ENCODE data around the gene LHX6. TPM values are rescaled to one million over a fixed set of nuclear protein-coding genes. Genes with fewer than 3 reads are reported as not detected.

Gene LHX6
- total and polyA plus RNA-seq, 2 experiments from 2014 or later = 1.0 to 1.2 TPM

DNA sequence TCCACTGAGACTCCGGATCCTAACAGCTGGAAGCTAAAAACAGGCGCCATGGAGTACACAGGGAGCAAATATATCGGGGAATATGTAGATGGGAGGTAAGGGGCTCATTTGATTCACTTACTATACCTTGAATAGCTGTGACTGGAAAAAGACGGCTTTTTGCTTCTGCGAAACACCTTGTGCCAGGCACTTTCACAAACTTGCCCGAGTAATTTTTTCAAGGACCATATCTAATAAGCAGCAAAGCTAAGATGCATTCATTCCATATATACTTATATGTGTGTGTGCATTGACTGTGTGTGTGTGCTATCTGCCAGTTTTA is 68.9 kb downstream of the LHX6 start (continued):
- TF ChIP-seq, protein P1, sequence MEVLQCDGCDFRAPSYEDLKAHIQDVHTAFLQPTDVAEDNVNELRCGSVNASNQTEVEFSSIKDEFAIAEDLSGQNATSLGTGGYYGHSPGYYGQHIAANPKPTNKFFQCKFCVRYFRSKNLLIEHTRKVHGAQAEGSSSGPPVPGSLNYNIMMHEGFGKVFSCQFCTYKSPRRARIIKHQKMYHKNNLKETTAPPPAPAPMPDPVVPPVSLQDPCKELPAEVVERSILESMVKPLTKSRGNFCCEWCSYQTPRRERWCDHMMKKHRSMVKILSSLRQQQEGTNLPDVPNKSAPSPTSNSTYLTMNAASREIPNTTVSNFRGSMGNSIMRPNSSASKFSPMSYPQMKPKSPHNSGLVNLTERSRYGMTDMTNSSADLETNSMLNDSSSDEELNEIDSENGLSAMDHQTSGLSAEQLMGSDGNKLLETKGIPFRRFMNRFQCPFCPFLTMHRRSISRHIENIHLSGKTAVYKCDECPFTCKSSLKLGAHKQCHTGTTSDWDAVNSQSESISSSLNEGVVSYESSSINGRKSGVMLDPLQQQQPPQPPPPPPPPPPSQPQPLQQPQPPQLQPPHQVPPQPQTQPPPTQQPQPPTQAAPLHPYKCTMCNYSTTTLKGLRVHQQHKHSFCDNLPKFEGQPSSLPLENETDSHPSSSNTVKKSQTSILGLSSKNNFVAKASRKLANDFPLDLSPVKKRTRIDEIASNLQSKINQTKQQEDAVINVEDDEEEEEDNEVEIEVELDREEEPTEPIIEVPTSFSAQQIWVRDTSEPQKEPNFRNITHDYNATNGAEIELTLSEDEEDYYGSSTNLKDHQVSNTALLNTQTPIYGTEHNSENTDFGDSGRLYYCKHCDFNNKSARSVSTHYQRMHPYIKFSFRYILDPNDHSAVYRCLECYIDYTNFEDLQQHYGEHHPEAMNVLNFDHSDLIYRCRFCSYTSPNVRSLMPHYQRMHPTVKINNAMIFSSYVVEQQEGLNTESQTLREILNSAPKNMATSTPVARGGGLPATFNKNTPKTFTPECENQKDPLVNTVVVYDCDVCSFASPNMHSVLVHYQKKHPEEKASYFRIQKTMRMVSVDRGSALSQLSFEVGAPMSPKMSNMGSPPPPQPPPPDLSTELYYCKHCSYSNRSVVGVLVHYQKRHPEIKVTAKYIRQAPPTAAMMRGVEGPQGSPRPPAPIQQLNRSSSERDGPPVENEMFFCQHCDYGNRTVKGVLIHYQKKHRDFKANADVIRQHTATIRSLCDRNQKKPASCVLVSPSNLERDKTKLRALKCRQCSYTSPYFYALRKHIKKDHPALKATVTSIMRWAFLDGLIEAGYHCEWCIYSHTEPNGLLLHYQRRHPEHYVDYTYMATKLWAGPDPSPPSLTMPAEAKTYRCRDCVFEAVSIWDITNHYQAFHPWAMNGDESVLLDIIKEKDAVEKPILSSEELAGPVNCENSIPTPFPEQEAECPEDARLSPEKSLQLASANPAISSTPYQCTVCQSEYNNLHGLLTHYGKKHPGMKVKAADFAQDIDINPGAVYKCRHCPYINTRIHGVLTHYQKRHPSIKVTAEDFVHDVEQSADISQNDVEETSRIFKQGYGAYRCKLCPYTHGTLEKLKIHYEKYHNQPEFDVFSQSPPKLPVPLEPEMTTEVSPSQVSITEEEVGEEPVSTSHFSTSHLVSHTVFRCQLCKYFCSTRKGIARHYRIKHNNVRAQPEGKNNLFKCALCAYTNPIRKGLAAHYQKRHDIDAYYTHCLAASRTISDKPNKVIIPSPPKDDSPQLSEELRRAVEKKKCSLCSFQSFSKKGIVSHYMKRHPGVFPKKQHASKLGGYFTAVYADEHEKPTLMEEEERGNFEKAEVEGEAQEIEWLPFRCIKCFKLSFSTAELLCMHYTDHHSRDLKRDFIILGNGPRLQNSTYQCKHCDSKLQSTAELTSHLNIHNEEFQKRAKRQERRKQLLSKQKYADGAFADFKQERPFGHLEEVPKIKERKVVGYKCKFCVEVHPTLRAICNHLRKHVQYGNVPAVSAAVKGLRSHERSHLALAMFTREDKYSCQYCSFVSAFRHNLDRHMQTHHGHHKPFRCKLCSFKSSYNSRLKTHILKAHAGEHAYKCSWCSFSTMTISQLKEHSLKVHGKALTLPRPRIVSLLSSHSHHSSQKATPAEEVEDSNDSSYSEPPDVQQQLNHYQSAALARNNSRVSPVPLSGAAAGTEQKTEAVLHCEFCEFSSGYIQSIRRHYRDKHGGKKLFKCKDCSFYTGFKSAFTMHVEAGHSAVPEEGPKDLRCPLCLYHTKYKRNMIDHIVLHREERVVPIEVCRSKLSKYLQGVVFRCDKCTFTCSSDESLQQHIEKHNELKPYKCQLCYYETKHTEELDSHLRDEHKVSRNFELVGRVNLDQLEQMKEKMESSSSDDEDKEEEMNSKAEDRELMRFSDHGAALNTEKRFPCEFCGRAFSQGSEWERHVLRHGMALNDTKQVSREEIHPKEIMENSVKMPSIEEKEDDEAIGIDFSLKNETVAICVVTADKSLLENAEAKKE (CRISPR knock-in tag; IDR thresholded peaks at IDR 0.05) = no peak
- TF ChIP-seq EZH2 (IDR thresholded peaks at IDR 0.05; ENCODE audit: low read depth, unreplicated experiment) (no peak), POLR2AphosphoS5 (IDR thresholded peaks at IDR 0.05; ENCODE audit: low read depth) (no peak), ZNF114 (CRISPR knock-in tag; IDR thresholded peaks at IDR 0.05) (no peak), ZNF331 (CRISPR knock-in tag; IDR thresholded peaks at IDR 0.05; ENCODE audit: low read depth) (no peak)

DNA sequence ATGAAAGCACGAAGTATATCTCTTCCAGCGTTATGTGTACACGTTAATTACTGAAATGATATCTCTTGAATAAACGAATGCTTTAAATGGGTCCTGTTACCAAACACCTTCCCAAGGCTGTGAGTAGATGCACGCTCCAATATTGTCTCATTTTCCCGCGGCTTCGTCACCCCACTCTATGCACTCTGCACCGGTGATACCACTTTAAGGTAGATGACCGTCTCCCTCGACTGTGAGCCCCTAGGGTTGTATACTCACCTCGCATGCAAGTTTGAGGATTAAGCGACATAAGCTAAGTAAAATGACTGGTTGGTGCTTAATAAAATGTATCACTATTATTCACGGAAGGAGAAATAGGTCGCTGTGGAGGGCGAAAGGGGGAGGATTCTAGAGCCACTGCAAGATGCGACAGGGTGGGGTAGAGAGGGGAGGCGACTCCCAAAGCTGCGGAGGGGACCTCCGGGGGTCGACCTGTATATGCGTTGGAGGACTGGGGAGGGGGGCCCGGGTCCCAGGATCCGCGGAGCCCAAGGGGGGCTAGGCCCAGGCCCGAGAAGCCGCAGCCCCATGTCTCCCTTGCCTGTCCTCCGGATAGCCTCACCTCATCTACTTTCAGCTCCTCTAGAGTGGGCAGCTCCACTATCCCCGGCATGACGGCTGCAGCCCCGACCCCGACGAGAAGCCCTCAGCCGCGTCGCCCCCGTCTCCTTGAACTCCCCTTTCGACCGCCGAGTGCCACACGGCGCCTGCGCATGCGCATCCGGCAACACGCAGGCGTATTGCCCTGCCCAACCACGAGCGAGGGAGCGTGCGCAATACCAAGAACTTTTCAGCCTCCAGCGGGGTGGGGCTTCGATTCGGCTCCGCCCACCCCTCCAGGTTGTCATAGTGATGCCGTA is 69.5 kb downstream of the LHX6 start, which contains the start of the genes MORN5 and NDUFA8:
Gene MORN5 (plus strand): TSS at position 883 of the 899 bp plus-strand sequence. CDS start 65 bp downstream, outside the sequence.
Gene NDUFA8 (minus strand): TSS at position 754 of the 899 bp plus-strand sequence. CDS start 102 bp downstream, at position 652.
- Histone ChIP-seq H3F3A (replicated peaks; ENCODE audit: low read depth) (no peaks in the 10 kb centered on the region), H3K79me2 (replicated peaks; ENCODE audit: insufficient read depth) (peaks cover 44% of the 10 kb centered on the region), H4K20me1 (replicated peaks; ENCODE audit: insufficient read depth) (peaks cover 11% of the 10 kb centered on the region), H3K4me1 (ENCODE audit: insufficient read depth) (peaks cover 8% of the 10 kb centered on the region; the same call in 1 of the 2 replicates), H3K27ac (ENCODE audit: low read depth) (no peak within 1 kb of the TSS), H2AFZ (peak within 1 kb of the TSS; percentile 84; the same call in 1 of the 2 replicates), H3K9me2 (ENCODE audit: insufficient read depth) (no peaks in the 10 kb centered on the region), H3K4me2 (peak within 1 kb of the TSS; percentile 97), H3K36me3 (ENCODE audit: insufficient read depth) (no peaks in the 10 kb centered on the region), H3K27me3 (ENCODE audit: insufficient read depth) (no peaks in the 10 kb centered on the region), H3K4me3 (peak within 1 kb of the TSS; percentile 96)
- H3K36me3 Mint-ChIP-seq (ENCODE audit: low read depth) = peaks cover 4% of the 10 kb centered on the region; the same call in 1 of the 3 replicates
- peaks cover 10% of the 10 kb centered on the region for H3K9me3 Mint-ChIP-seq
- H3K4me3 Mint-ChIP-seq = peak within 1 kb of the TSS; percentile 97
- peak within 1 kb of the TSS; percentile 96 for H3K27ac Mint-ChIP-seq
- H3K27me3 Mint-ChIP-seq (ENCODE audit: insufficient read depth, low read depth, poor library complexity) = peaks cover 5% of the 10 kb centered on the region
- peak; percentile 98 for DNase-seq (ENCODE audit: low spot score)
- peak; percentile 91 for ATAC-seq
- peaks cover 7% of the 10 kb centered on the region; the same call in 2 of the 3 replicates for H3K4me1 Mint-ChIP-seq
- TF ChIP-seq, protein P2, sequence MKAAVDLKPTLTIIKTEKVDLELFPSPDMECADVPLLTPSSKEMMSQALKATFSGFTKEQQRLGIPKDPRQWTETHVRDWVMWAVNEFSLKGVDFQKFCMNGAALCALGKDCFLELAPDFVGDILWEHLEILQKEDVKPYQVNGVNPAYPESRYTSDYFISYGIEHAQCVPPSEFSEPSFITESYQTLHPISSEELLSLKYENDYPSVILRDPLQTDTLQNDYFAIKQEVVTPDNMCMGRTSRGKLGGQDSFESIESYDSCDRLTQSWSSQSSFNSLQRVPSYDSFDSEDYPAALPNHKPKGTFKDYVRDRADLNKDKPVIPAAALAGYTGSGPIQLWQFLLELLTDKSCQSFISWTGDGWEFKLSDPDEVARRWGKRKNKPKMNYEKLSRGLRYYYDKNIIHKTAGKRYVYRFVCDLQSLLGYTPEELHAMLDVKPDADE (IDR thresholded peaks at IDR 0.05) = 0 out of 2 replicates have a peak, but pooled peaks have one; percentile 38
- 0 out of 4 replicates have a peak, but pooled peaks of 1 of the 2 experiments have one; percentile 7 for TF ChIP-seq CTCF (conservative IDR thresholded peaks at IDR 0.05; ENCODE audit: low read depth in 2 of 2)
- TF ChIP-seq CREB1 (CRISPR knock-in tag; IDR thresholded peaks at IDR 0.05; ENCODE audit: low read depth) = no peak
- peak; percentile 97 for TF ChIP-seq POLR2AphosphoS5 (IDR thresholded peaks at IDR 0.05; ENCODE audit: low read depth)
- no peak for TF ChIP-seq STAT1 (IDR thresholded peaks at IDR 0.05; ENCODE audit: unreplicated experiment)

All from GM23338 (cell line).